ENCODE measurements around the gene CREB3L2.

Gene CREB3L2

DNA sequence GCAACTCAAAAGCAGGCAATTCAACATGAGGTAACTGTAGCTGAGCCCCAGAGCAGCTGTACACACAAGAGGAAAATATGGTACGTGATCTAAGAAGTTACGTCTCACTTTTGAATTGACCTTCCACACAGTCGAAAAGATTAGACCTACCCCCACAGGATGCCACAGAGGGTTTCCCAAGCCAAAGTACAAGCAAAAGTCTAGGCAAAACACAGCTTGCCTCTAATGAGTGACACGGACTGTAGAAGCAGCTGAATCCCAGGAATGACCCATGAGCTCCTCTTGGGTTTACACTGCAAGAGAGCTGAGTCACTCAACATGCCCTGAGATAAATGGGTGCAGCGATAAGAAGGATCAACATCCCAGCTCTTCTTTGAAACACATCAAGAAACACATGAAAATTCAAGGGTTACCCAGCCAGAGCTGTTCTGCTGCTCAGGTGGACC lies 9.8 kb downstream of the CREB3L2 start:
- DNase-seq (ENCODE audit: low read depth), result no peak
- H3K4me3 ChIP-seq (ENCODE audit: low read depth, low read length), result no peak overlapping the region
- TF ChIP-seq, protein P1, sequence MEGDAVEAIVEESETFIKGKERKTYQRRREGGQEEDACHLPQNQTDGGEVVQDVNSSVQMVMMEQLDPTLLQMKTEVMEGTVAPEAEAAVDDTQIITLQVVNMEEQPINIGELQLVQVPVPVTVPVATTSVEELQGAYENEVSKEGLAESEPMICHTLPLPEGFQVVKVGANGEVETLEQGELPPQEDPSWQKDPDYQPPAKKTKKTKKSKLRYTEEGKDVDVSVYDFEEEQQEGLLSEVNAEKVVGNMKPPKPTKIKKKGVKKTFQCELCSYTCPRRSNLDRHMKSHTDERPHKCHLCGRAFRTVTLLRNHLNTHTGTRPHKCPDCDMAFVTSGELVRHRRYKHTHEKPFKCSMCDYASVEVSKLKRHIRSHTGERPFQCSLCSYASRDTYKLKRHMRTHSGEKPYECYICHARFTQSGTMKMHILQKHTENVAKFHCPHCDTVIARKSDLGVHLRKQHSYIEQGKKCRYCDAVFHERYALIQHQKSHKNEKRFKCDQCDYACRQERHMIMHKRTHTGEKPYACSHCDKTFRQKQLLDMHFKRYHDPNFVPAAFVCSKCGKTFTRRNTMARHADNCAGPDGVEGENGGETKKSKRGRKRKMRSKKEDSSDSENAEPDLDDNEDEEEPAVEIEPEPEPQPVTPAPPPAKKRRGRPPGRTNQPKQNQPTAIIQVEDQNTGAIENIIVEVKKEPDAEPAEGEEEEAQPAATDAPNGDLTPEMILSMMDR (IDR thresholded peaks at IDR 0.05; ENCODE audit: control insufficient read depth, extremely low read depth, insufficient read depth), result no peak

DNA sequence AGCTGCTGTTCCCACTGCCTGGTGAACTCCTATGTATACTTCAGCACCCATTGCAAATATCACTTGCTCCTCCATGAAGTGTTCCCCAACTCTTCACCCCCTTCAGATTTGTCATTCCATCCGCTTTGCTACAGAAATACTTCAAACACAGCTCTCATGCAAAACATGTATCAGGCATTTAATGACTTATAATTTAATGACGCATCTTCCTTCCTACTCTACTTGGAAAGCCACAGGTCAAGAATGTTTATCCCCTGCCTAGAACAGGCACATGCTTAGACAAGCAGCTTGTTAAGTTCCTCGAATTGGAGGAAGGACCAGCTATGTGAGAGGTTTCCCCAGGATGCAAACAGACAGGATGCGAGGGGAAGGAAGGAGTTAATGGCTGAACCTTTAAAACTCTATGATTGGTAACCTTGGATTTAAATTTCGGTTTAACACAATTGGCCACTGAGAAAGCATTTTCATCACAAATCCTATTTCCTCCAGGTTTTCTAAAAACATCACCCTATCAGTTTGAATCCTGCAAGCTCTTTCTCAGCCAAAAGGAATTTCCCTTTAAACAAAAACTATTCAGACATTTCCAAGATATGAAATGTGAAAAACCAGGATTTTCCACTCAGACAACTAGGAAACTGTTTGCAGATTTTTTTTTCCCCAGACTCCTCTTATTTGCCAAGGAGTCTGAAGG lies 11.5 kb downstream of the CREB3L2 start:
- TF ChIP-seq, protein P1 (IDR thresholded peaks at IDR 0.05; ENCODE audit: control insufficient read depth, extremely low read depth, insufficient read depth), result no peak
- H3K4me3 ChIP-seq (ENCODE audit: low read depth, low read length), result no peak overlapping the region
- no peak for DNase-seq (ENCODE audit: low read depth)

DNA sequence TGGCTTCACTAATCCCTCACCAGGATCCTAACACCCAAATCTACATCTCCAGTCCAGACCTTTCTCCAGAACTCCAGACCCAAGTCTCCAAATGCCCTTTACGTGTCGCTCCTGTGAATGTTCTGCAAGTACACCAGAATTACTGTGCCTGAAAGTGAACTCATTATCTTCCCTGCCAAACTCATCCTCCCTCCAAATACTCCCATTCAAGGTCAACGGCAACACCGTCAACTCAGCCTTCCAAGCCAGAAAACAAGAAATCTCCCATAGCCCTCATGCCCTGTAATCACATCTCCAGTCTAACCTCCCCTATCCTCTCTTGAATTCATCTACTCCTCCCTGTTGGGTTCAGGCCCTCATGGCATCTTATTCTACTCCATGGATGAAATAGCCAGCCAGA lies 12.3 kb downstream of the CREB3L2 start:
- H3K4me3 ChIP-seq (ENCODE audit: low read depth, low read length), result no peak overlapping the region
- no peak for DNase-seq (ENCODE audit: low read depth)
- TF ChIP-seq, protein P1 (IDR thresholded peaks at IDR 0.05; ENCODE audit: control insufficient read depth, extremely low read depth, insufficient read depth), result no peak

DNA sequence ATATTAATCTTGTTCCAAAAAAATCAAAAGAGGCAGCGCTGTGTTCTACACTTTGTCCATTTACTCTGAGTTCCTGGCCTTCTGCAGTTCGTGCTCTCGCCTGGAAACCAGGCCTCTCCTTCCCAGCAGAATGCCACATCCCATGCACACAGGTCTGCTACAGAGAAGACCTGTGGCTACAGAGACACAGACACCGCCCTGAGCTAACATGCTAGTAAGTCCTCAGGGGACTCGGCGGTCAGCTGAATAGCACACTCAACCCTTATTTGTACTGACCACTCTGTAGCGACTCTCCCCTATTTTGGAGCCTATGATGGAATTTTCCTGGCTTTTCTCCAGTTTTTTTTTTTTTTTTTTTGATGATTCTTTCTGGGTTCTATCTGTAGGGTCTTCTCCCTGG lies 12.8 kb downstream of the CREB3L2 start:
- TF ChIP-seq, protein P1 (IDR thresholded peaks at IDR 0.05; ENCODE audit: control insufficient read depth, extremely low read depth, insufficient read depth), result no peak
- no peak for DNase-seq (ENCODE audit: low read depth)
- no peak overlapping the region for H3K4me3 ChIP-seq (ENCODE audit: low read depth, low read length)

DNA sequence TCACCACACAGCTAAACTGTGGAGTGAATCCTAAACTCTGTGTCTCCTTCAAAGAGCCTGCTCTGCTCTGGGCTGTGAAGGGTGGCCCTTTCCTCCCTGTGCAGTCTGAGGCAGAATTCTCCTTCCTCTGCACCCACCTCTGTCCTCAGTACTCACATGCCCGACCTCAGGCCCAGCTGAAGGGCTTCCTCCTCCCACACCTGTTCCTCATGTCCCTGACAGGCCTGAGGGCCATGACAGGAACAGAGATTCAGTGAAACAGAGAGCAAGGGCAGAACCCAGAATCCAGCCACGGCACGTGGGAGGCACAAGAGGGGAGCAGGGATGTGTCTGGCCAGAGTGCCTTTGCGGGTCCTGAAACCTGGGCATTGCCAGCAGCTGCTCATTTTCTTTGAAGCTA lies 13.9 kb downstream of the CREB3L2 start:
- H3K4me3 ChIP-seq (ENCODE audit: low read depth, low read length), result no peak overlapping the region
- TF ChIP-seq, protein P1 (IDR thresholded peaks at IDR 0.05; ENCODE audit: control insufficient read depth, extremely low read depth, insufficient read depth), result no peak
- no peak for DNase-seq (ENCODE audit: low read depth)

DNA sequence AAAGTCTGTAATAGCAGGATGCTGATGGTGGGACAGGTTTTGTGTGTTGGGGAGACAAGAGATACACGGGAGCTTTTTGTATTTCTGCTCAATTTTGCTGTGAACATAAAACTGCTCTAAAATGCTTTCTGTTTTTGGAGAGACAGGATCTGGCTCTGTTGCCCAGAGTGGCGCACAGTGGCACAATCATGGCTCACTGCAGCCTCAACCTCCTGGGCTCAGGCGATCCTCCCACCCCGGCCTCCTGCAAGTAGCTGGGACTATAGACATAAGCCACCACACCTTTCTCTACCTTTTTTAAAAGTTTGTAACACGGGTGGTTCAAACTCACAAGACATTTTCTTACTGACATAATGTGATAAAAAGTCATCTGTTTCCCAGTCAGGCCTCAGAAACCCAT lies 14.3 kb downstream of the CREB3L2 start:
- H3K4me3 ChIP-seq (ENCODE audit: low read depth, low read length), result no peak overlapping the region
- TF ChIP-seq, protein P1 (IDR thresholded peaks at IDR 0.05; ENCODE audit: control insufficient read depth, extremely low read depth, insufficient read depth), result no peak
- DNase-seq (ENCODE audit: low read depth), result no peak

DNA sequence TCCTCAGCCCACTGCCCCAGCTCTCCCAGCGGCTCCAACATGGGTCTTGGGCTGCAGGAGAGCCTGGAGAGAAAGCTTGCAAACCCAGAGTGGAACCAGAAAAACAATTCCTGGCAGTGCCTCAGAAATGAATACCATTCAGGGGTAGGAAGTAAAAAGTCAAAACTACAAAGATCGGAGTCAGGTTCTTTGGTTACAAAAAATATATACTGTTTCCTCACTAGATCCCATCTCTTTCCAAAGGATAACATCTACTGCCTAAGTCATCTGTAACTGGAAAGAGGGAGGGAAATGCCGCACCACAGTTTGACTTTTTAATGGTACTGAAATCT lies 14.9 kb downstream of the CREB3L2 start:
- no peak overlapping the region for H3K4me3 ChIP-seq (ENCODE audit: low read depth, low read length)
- TF ChIP-seq, protein P1 (IDR thresholded peaks at IDR 0.05; ENCODE audit: control insufficient read depth, extremely low read depth, insufficient read depth), result no peak
- DNase-seq (ENCODE audit: low read depth), result no peak
